ENCODE measurements around the gene GRIN2C.

GRIN2C gene

GRCh38 chr17:74862108-74862901 lies 2.6 kb upstream of the GRIN2C start:
- H3K4me3 ChIP-seq (ENCODE audit: low read length), result no peak overlapping the region
- no peak for DNase-seq (ENCODE audit: low read depth)
- TF ChIP-seq CTCF (conservative IDR thresholded peaks at IDR 0.05; ENCODE audit: low read depth, low read length), result peak; percentile 84

DNA sequence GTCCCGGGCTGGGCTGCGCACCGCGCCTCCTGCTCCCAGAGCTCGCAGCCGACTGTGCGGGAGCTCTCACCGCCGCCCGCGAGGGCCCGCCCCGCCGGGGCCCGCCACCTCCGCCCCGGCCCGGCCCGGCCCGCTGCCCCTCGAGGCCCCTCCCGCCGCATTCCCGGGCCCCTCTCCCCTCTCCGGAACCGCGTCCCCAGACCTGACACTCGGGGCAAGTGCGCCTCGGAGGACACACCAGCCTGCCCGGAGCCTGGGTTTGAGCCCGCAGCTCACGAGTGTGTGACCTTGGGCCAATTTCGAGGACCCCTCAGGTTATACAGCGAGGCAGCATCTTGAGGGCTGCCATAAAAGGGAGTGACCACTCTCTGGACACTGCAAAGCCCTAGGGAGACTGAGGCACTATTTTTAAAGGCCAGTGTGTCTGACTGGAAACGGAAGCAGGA lies 2.0 kb upstream of the GRIN2C start:
- DNase-seq (ENCODE audit: low read depth), result no peak
- TF ChIP-seq CTCF (conservative IDR thresholded peaks at IDR 0.05; ENCODE audit: low read depth, low read length), result no peak
- no peak overlapping the region for H3K4me3 ChIP-seq (ENCODE audit: low read length)

- no peak for TF ChIP-seq CTCF (conservative IDR thresholded peaks at IDR 0.05; ENCODE audit: low read depth, low read length)
Observed at GRCh38 chr17:74860872-74861661, 1.4 kb upstream of the GRIN2C start.

DNA sequence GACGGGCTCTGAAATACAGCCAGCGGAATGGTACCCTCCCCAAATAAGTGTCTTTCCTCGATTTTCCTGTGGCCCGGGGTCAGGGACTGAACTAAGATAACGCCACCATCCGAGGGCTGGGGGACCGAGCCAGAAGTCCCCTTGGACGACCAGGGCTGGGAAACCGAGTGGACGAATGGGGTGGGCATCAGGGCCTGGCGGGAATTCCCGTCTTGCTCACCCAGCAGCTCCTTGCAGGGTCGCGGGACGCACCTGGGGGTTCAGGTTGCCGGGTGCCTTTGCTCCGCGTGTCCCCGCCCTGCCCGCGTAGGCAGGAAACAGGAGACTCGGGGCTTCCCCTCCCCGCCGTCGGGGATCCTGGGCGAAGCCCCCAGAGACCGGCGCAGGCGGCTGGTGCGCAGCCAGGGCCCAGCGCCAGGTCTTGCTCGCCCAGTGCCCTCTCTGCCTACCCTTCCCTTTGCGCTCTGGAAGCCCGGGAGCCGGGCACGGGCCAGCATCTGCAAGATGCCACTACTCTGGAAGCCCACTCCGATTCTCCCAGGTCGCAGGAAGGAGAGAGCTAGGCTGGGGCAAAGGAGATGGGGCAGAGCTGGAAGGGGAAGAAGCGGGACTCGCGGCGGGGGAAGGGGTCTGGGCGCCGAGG lies 665 bp upstream of the GRIN2C start:
- H3K4me3 ChIP-seq (ENCODE audit: low read length), result no peak overlapping the region
- DNase-seq (ENCODE audit: low read depth), result no peak

More at GRCh38 chr17:74860872-74861661, 1.4 kb upstream of the GRIN2C start:
- DNase-seq (ENCODE audit: low read depth), result no peak
- H3K4me3 ChIP-seq (ENCODE audit: low read length), result no peak overlapping the region

DNA sequence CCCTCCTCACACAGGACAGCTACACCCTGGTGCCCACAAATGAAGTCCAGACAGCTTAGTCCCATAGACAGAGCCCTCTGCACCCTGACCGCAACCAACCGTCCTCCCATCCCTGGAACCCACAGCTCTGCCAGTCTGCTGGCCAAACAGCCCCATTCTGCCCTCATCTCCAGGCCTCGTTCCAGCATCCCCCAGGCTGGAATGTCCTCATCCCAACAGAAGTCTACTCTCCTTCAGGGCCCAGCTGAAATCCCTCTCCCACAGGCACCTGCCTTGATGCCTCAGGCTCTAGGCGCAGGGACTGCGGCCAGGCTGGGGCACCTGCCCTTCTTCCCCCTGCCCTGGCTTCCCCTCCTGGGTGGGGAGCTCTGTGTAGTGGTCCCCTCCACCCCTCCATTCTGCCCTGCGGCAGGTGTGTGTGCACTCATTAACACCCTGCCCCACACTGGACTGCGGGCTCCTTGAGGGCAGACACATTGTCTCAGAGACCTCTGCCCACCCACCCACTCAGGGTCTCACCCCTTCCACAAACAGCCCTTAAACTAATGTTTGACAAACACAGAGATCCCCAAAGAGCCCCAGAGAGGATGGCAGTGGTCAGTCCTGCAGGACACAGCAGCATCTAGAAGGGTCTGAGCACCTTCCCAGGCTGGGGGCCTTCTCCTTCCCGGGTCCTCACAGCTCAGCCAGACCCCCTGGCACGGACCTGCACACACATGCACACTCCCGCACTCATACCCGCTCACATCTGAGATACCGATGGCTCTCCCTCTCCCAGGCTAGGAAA lies 820 bp downstream of the GRIN2C start:
- TF ChIP-seq CTCF (conservative IDR thresholded peaks at IDR 0.05; ENCODE audit: low read depth, low read length), result no peak
- H3K4me3 ChIP-seq (ENCODE audit: low read length), result no peak overlapping the region
- no peak for DNase-seq (ENCODE audit: low read depth)

More for the DNA sequence above, 665 bp upstream of the GRIN2C start:
- no peak for TF ChIP-seq CTCF (conservative IDR thresholded peaks at IDR 0.05; ENCODE audit: low read depth, low read length)

DNA sequence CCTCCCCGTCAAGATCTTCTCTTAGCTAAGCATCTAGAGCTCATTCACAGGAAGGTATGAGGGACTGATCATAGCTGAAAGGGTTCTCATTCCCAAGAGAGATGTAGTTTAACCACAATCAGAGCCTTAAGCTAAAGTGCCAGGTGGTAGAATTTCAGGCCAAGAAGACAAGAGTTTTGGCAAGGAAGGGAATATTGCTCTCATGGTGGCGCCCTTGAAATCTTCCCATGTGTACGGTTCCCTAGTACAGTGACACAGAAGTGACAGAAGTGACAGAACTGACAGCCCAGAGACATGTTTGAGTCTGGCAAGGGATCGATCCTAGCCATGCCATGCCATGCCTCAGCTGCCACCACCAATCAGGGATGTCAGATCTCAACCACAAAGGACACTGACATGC lies 2.5 kb downstream of the GRIN2C start:
- no peak overlapping the region for H3K4me3 ChIP-seq (ENCODE audit: low read length)
- no peak for DNase-seq (ENCODE audit: low read depth)
- no peak for TF ChIP-seq CTCF (conservative IDR thresholded peaks at IDR 0.05; ENCODE audit: low read depth, low read length)

Measured in retinal pigment epithelial cell (primary cell).